Measurements from ENCODE around the gene COL23A1.

- TF ChIP-seq, protein P1, sequence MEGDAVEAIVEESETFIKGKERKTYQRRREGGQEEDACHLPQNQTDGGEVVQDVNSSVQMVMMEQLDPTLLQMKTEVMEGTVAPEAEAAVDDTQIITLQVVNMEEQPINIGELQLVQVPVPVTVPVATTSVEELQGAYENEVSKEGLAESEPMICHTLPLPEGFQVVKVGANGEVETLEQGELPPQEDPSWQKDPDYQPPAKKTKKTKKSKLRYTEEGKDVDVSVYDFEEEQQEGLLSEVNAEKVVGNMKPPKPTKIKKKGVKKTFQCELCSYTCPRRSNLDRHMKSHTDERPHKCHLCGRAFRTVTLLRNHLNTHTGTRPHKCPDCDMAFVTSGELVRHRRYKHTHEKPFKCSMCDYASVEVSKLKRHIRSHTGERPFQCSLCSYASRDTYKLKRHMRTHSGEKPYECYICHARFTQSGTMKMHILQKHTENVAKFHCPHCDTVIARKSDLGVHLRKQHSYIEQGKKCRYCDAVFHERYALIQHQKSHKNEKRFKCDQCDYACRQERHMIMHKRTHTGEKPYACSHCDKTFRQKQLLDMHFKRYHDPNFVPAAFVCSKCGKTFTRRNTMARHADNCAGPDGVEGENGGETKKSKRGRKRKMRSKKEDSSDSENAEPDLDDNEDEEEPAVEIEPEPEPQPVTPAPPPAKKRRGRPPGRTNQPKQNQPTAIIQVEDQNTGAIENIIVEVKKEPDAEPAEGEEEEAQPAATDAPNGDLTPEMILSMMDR (IDR thresholded peaks at IDR 0.05; ENCODE audit: low read depth, low read length): no peak
- TF ChIP-seq EZH2phosphoT487 (IDR thresholded peaks at IDR 0.05; ENCODE audit: low read depth): no peak
Observed at GRCh38 chr5:178424810-178425177, 165.4 kb downstream of the COL23A1 start.

Data from OCI-LY3 (cell line).